OCI-LY7 (cell line): Measurements from ENCODE around the gene KLK8.

Experiments
- CTCF ChIP-seq: fragments of 200-600 bp; sonication (generic); conservative IDR thresholded peaks from 2 replicates; pipeline ENCODE4 v1.5.1; 2014; ENCODE audit warnings: mild to moderate bottlenecking, antibody characterized with exemption, low read length, moderate library complexity, mixed read lengths
- EZH2phosphoT487 ChIP-seq: fragments of 200-600 bp; sonication (generic); IDR thresholded peaks from 2 replicates; pipeline ENCODE4 v1.6.1; 2018; ENCODE audit warnings: low read depth, borderline replicate concordance, mild to moderate bottlenecking, mixed run types, antibody characterized with exemption, low read length, moderate library complexity, mixed read lengths

GRCh38 chr19:51014242-51014641 lies 12.8 kb upstream of the KLK8 start:
- TF ChIP-seq CTCF, result no peak
- TF ChIP-seq EZH2phosphoT487, result no peak
